Measurements from ENCODE around the gene MCC. TPM values are rescaled to one million over a fixed set of nuclear protein-coding genes. Genes with fewer than 3 reads are reported as not detected.
A peak's percentile ranks its signal among the peaks of the same experiment; 100 is the strongest.

The MCC gene
- total RNA-seq, 2 donors from 2014 or later, result 164 to 187 TPM

DNA sequence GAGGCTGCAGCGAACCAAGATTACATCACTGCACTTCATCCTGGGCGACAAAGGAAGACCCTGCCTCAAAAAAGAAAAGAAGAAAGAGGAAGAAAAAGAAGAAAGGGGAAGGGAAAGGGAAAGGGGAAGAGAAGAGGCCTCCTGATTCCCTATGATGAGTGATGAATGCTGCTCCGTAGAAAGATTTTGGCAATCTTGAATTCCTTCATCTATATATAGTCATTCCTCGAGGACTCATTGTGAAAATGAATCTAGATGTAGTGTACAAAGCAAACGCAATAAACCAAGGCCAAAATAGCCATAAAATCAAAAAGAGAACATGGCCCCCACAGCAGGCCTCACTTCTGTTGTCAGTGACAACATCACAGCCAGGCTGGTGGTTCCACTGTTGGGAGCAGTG, 293.7 kb downstream of the MCC start:
- peaks cover 99% of the 10 kb centered on the region for H3K36me3 ChIP-seq (ENCODE audit: control insufficient read depth, insufficient read depth, low read length)
- no peaks in the 10 kb centered on the region for H3K27me3 ChIP-seq (ENCODE audit: control insufficient read depth, insufficient read depth, low read length, poor library complexity, severe bottlenecking)
- no peak for DNase-seq
- peaks cover 17% of the 10 kb centered on the region for H3K9me3 ChIP-seq (ENCODE audit: control insufficient read depth, low read length)
- TF ChIP-seq, protein P1, sequence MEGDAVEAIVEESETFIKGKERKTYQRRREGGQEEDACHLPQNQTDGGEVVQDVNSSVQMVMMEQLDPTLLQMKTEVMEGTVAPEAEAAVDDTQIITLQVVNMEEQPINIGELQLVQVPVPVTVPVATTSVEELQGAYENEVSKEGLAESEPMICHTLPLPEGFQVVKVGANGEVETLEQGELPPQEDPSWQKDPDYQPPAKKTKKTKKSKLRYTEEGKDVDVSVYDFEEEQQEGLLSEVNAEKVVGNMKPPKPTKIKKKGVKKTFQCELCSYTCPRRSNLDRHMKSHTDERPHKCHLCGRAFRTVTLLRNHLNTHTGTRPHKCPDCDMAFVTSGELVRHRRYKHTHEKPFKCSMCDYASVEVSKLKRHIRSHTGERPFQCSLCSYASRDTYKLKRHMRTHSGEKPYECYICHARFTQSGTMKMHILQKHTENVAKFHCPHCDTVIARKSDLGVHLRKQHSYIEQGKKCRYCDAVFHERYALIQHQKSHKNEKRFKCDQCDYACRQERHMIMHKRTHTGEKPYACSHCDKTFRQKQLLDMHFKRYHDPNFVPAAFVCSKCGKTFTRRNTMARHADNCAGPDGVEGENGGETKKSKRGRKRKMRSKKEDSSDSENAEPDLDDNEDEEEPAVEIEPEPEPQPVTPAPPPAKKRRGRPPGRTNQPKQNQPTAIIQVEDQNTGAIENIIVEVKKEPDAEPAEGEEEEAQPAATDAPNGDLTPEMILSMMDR (conservative IDR thresholded peaks at IDR 0.05), result no peak
- H3K36me3 Mint-ChIP-seq (ENCODE audit: low read depth), result peaks cover 85% of the 10 kb centered on the region
- no peak overlapping the region for H3K27ac Mint-ChIP-seq
- no peak overlapping the region for H3K9ac ChIP-seq (ENCODE audit: extremely low read depth, low read length, poor library complexity, severe bottlenecking)
- peaks cover 16% of the 10 kb centered on the region for H3K4me1 ChIP-seq (ENCODE audit: control insufficient read depth, insufficient read depth, low read length)
- H3K9me3 Mint-ChIP-seq, result no peaks in the 10 kb centered on the region
- peaks cover 60% of the 10 kb centered on the region for H3K4me1 Mint-ChIP-seq
- no peaks in the 10 kb centered on the region for H3K27me3 Mint-ChIP-seq (ENCODE audit: insufficient read depth)
- WGBS, 2 experiments (ENCODE audit: insufficient coverage in 1 of 2, insufficient read length in 1 of 2), result 90 to 99% methylated on average over 2 to 4 of the region's 5 CpGs
- H3K27ac ChIP-seq (ENCODE audit: low read depth, low read length), result no peak overlapping the region
- H3K4me3 ChIP-seq (ENCODE audit: low read length), result peak overlapping the region; percentile 28
- H3K4me3 Mint-ChIP-seq, result no peak overlapping the region

DNA sequence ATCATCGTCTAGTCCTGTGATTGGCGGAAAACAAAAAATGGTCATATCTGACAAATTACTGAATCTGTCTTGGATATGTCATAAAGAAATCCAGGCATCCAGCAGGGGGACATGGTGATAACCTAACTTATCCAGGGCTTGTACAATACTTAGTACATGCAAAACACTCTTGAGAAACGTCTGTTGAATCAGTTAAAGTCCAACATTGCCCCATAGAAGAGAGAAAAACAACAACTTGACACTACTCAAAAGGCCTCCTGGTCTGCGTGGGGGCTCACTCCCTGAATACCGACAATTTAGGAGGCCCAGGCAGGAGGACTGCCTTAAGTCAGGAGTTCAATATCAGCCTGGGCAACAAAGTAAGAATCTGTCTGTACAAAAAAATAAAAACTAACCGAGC, 294.1 kb downstream of the MCC start:
- Histone ChIP-seq H3K36me3 (ENCODE audit: control insufficient read depth, insufficient read depth, low read length) (peaks cover 99% of the 10 kb centered on the region), H3K27me3 (ENCODE audit: control insufficient read depth, insufficient read depth, low read length, poor library complexity, severe bottlenecking) (no peaks in the 10 kb centered on the region), H3K27ac (ENCODE audit: low read depth, low read length) (no peak overlapping the region), H3K9me3 (ENCODE audit: control insufficient read depth, low read length) (peaks cover 17% of the 10 kb centered on the region), H3K9ac (ENCODE audit: extremely low read depth, low read length, poor library complexity, severe bottlenecking) (no peak overlapping the region), H3K4me3 (ENCODE audit: low read length) (peak overlapping the region; percentile 28), H3K4me1 (ENCODE audit: control insufficient read depth, insufficient read depth, low read length) (peaks cover 13% of the 10 kb centered on the region)
- Mint-ChIP-seq H3K4me1 (peaks cover 57% of the 10 kb centered on the region), H3K4me3 (no peak overlapping the region), H3K27me3 (ENCODE audit: insufficient read depth) (no peaks in the 10 kb centered on the region), H3K27ac (no peak overlapping the region), H3K9me3 (no peaks in the 10 kb centered on the region), H3K36me3 (ENCODE audit: low read depth) (peaks cover 88% of the 10 kb centered on the region)
- TF ChIP-seq, protein P1 (conservative IDR thresholded peaks at IDR 0.05), result no peak
- DNase-seq, result no peak
- 94 to 96% methylated on average over 5 to 6 of the region's 6 CpGs for WGBS, 2 experiments (ENCODE audit: insufficient coverage in 1 of 2, insufficient read length in 1 of 2)

DNA sequence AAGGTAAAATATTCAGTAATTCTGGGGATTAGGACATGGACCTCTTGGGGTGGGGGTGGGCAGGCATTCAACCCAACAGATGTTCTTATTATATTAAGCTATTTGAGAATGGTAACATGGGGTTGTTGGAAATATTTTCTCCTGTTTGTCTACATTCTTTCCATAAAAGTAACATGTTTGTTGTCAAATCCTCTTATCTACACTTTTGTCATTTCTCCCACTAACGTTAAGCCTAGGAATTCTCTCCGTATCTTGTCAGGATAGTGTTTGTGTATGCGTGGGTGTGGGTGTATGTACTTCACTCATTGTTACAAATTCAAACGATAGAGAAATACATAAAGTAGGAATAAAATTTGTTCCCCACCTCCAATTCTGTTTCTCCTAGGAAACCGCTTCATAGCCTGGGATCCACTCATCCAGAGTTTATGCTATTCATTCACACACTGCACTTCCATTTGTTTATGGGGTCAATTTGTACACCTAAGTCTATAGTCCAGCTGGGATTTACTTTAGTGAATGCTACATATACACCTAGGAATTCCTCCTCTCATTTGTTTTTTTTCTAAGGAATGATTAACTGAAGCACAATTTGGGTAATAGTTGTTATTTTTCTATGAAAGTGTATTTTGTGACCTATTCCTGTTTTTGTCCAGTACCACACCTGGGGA, 294.8 kb downstream of the MCC start:
- TF ChIP-seq, protein P1 (conservative IDR thresholded peaks at IDR 0.05), result no peak
- H3K9ac ChIP-seq (ENCODE audit: extremely low read depth, low read length, poor library complexity, severe bottlenecking), result no peak overlapping the region
- Mint-ChIP-seq H3K4me1 (peaks cover 53% of the 10 kb centered on the region), H3K9me3 (no peaks in the 10 kb centered on the region), H3K36me3 (ENCODE audit: low read depth) (peaks cover 92% of the 10 kb centered on the region), H3K27ac (no peak overlapping the region), H3K4me3 (no peak overlapping the region), H3K27me3 (ENCODE audit: insufficient read depth) (no peaks in the 10 kb centered on the region)
- H3K27ac ChIP-seq (ENCODE audit: low read depth, low read length), result no peak overlapping the region
- H3K4me3 ChIP-seq (ENCODE audit: low read length), result peak overlapping the region; percentile 28
- peaks cover 17% of the 10 kb centered on the region for H3K9me3 ChIP-seq (ENCODE audit: control insufficient read depth, low read length)
- peaks cover 13% of the 10 kb centered on the region for H3K4me1 ChIP-seq (ENCODE audit: control insufficient read depth, insufficient read depth, low read length)
- no peaks in the 10 kb centered on the region for H3K27me3 ChIP-seq (ENCODE audit: control insufficient read depth, insufficient read depth, low read length, poor library complexity, severe bottlenecking)
- H3K36me3 ChIP-seq (ENCODE audit: control insufficient read depth, insufficient read depth, low read length), result peaks cover 99% of the 10 kb centered on the region
- WGBS, 2 experiments (ENCODE audit: insufficient coverage in 1 of 2, insufficient read length in 1 of 2), result 85% methylated on average over 3 of the region's 5 CpGs; no CpG with 5 or more reads in 1 of the 2 experiments
- no peak for DNase-seq
